Activated naive CD4-positive, alpha-beta T cell treated with anti-CD3 and anti-CD28 coated beads, Interleukin-2, amount 50 U/mL, for 24 hours (primary cell): Measurements from ENCODE around the gene MSI2.
A peak's percentile ranks its signal among the peaks of the same experiment; 100 is the strongest.

ENCODE experiments used
- H3K27ac Mint-ChIP-seq: one replicate; pipeline ENCODE4 v1.8.0; 2021; ENCODE audit warnings: mild to moderate bottlenecking, mixed read lengths
- H3K27me3 Mint-ChIP-seq: one replicate; pipeline ENCODE4 v1.8.0; 2021; ENCODE audit warnings: mixed read lengths
- H3K36me3 Mint-ChIP-seq: one replicate; pipeline ENCODE4 v1.8.0; 2021; ENCODE audit warnings: mixed read lengths
- H3K4me1 Mint-ChIP-seq: one replicate; pipeline ENCODE4 v1.8.0; 2021; ENCODE audit warnings: mixed read lengths
- H3K4me3 Mint-ChIP-seq: one replicate; pipeline ENCODE4 v1.8.0; 2021; ENCODE audit warnings: mild to moderate bottlenecking, mixed read lengths
- H3K9me3 Mint-ChIP-seq: one replicate; pipeline ENCODE4 v1.8.0; 2021; ENCODE audit warnings: mixed read lengths

The MSI2 gene

DNA sequence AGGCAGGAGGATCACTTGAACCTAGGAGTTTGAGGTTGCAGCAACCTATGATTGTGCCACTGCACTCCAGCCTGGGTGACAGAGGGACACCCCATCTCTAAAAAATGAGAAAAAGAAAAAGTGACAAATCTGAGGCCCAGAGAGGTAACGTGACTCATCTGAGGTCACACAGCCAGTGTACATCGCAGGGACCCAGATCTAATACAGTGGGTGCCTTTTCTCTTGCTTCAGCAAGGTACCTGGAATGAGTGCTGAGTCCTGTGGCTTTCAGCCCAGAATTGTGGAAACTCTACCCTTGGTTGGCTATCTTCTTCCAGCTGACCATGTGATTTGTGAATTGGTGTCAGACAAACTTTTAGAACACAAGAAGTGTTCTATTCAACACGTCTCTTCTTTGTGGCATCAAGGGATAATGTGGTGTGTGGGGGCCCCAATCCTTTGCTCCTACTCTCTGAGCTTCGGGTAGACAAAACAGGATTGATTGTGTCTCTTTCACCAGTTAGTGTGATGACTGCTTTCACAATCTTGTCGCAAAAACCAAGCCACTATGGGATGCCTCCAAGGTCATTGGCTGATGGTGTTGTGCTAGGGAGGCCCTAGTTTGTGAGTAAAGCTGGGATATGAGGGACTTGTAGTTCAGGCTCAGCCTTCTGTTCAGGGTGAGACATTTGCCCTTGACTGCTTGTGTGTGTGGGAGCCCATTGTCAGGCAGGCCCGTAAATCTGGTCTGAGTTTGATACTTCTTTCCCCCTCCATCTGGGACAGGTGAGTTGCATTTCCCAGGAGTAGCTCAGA, 71.0 kb downstream of the MSI2 start:
- H3K36me3 Mint-ChIP-seq, result peaks cover 18% of the 10 kb centered on the region
- H3K4me1 Mint-ChIP-seq, result peaks cover 30% of the 10 kb centered on the region
- H3K27me3 Mint-ChIP-seq, result no peaks in the 10 kb centered on the region
- H3K9me3 Mint-ChIP-seq, result no peaks in the 10 kb centered on the region
- H3K4me3 Mint-ChIP-seq, result no peak overlapping the region
- H3K27ac Mint-ChIP-seq, result no peak overlapping the region

- Mint-ChIP-seq H3K36me3 (peaks cover 20% of the 10 kb centered on the region), H3K27me3 (no peaks in the 10 kb centered on the region), H3K4me3 (no peak overlapping the region), H3K9me3 (no peaks in the 10 kb centered on the region), H3K4me1 (peaks cover 30% of the 10 kb centered on the region), H3K27ac (no peak overlapping the region)
Observed at GRCh38 chr17:57328109-57328882, 72.0 kb downstream of the MSI2 start.

DNA sequence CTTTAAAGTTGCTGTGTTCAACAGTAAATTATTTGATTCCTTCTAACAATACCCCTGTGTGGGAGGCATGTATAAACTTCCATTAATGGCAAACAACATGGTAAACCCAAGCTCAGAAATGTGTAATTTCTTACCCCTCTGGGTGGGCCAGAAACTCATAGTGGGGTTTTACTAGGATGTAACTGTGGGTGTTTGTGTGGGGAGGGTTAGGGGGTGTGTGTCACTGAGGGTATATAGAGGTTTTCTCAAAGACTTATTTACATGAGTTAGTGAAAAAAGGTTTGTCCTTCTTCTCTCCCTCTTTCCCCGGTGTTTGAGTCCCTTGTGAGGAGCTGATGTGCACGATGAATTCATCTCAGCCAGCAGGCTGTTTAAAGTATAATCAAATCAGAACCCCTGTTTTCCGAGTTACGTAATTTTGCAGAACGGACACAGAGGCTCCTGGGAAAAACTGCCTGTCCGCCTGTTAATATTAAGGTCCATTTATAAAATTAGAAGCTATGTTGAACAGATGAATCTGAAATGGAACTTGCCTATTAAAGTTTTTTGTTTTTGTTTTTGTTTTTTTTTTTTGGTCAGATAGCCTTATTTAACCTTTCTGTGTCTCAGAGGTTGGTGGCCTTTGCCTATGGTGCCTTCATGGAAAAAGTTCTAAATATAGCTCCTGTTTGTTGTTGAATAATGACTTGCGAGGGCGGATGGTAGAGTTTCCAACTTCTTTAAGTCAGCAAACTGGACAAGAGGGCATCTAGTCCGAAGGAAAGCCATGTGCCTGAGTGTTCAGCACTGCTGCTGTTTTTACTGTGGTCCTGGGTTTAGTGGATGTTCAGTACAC, 73.3 kb downstream of the MSI2 start:
- peaks cover 30% of the 10 kb centered on the region for H3K4me1 Mint-ChIP-seq
- H3K36me3 Mint-ChIP-seq, result peaks cover 19% of the 10 kb centered on the region

DNA sequence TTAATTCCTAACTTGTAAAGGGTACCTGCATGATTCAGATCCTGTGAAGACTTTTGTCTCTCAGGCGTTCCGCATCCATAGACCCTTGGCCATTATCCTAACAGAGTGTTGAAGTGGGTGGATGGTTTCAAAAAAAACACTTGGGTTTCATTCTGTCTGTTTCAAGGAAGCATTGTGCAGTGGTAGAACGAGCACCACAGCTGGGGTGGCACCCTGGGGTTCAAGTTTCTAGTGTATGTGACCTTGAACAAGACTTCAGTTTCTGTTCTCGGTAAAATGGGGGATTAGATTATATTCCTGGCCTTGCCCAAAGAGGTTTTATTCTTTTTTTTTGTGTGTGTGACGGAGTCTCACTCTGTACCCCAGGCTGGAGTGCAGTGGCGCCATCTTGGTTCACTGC, 74.3 kb downstream of the MSI2 start:
- Mint-ChIP-seq H3K9me3 (no peaks in the 10 kb centered on the region), H3K27me3 (no peaks in the 10 kb centered on the region), H3K4me3 (no peak overlapping the region), H3K36me3 (peaks cover 17% of the 10 kb centered on the region), H3K4me1 (peaks cover 28% of the 10 kb centered on the region), H3K27ac (no peak overlapping the region)

More for the DNA sequence above, 73.3 kb downstream of the MSI2 start:
- H3K27ac Mint-ChIP-seq, result no peak overlapping the region
- no peaks in the 10 kb centered on the region for H3K9me3 Mint-ChIP-seq
- H3K4me3 Mint-ChIP-seq, result no peak overlapping the region
- H3K27me3 Mint-ChIP-seq, result no peaks in the 10 kb centered on the region

DNA sequence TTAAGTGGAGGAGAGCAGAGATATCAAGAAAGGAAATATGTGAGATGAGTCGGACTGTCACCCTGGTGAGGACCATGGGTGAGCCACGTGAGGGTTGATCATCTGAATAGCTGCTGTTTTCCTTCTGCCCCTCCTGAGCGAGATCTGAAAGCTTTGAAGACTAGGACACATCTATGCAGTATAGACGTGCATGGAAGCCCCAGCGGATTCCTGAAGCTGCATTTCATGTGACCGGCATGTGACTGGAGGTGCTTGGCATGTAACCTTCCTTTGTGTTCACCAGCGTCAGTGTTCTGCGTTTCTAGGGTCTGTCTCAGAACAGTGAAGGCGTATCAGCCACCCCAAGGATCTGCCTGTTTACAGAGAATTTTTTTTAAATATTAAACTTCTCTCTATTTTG, 75.1 kb downstream of the MSI2 start:
- H3K27me3 Mint-ChIP-seq, result no peaks in the 10 kb centered on the region
- H3K4me1 Mint-ChIP-seq, result peaks cover 25% of the 10 kb centered on the region
- peak overlapping the region; percentile 41 for H3K27ac Mint-ChIP-seq
- H3K4me3 Mint-ChIP-seq, result no peak overlapping the region
- H3K9me3 Mint-ChIP-seq, result no peaks in the 10 kb centered on the region
- H3K36me3 Mint-ChIP-seq, result peaks cover 14% of the 10 kb centered on the region

DNA sequence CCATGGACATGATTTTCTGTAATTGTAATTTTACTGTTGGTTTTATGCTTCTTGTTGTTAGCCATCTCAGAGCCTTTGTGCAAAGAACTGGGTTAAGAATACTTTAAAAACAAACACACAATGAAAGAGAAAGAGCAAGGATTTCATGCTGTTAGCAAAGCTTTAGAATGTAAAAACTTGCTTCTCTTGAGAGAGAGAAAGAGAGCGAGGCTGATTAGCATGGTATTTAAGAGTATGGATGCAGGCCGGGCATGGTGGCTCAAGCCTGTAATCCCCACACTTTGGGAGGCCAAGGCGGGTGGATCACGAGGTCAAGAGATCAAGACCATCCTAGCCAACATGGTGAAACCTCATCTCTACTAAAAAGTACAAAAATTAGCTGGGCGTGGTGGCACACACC, 76.2 kb downstream of the MSI2 start:
- H3K36me3 Mint-ChIP-seq, result peaks cover 14% of the 10 kb centered on the region
- no peak overlapping the region for H3K4me3 Mint-ChIP-seq
- H3K9me3 Mint-ChIP-seq, result no peaks in the 10 kb centered on the region
- H3K4me1 Mint-ChIP-seq, result peaks cover 16% of the 10 kb centered on the region
- H3K27ac Mint-ChIP-seq, result no peak overlapping the region
- H3K27me3 Mint-ChIP-seq, result no peaks in the 10 kb centered on the region

DNA sequence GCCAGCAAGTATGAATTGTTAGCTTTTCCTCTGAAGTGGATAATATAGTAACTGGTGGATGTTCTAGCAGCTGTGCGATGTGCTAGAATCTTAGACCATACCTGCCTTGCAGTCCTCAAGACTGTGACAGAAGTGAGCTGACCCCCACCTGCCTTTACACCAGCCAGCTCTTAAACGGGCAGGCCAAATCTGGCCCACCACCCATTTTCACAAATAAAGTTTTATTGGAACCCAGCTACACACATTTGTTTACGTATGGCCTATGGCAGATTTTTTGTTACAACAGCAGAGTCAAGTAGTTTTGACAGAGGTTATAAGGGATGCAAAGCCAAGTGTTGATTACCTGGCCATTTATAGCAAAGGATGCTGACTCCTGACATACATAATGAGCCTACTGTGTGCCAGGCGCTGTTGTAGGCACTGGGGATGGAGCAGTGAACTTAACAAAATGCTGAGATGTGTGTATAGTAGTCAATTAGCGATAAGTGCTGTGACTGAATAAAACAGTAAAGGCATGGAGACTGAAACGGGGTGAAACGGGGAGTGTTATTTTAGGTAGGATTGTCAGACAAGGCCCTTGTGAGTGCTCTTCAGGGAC, 79.0 kb downstream of the MSI2 start:
- no peaks in the 10 kb centered on the region for H3K9me3 Mint-ChIP-seq
- H3K4me1 Mint-ChIP-seq, result peaks cover 19% of the 10 kb centered on the region
- H3K36me3 Mint-ChIP-seq, result peaks cover 13% of the 10 kb centered on the region
- H3K27me3 Mint-ChIP-seq, result no peaks in the 10 kb centered on the region
- no peak overlapping the region for H3K4me3 Mint-ChIP-seq
- no peak overlapping the region for H3K27ac Mint-ChIP-seq

DNA sequence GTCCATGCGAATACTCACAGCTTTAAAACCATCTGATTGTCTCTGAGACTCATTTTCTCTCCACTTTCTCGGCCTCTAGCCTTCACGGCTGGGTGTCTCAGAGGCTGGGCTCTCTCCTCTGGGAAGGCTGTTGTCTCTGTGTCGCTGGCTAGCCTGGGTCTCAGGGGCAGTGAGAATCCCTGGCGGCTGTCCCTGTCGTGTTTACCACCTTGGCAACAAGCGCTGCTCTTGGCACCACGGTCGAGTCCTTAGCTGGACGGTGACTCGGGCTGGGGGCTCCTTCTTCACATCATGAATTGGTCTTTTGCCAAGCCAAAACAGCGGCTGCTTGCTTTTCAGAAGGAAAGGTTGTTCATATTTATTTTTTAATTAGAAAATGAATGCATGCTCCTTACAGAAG, 81.1 kb downstream of the MSI2 start:
- H3K4me1 Mint-ChIP-seq, result peaks cover 37% of the 10 kb centered on the region
- no peak overlapping the region for H3K4me3 Mint-ChIP-seq
- no peak overlapping the region for H3K27ac Mint-ChIP-seq
- no peaks in the 10 kb centered on the region for H3K27me3 Mint-ChIP-seq
- H3K9me3 Mint-ChIP-seq, result no peaks in the 10 kb centered on the region
- H3K36me3 Mint-ChIP-seq, result peaks cover 15% of the 10 kb centered on the region

DNA sequence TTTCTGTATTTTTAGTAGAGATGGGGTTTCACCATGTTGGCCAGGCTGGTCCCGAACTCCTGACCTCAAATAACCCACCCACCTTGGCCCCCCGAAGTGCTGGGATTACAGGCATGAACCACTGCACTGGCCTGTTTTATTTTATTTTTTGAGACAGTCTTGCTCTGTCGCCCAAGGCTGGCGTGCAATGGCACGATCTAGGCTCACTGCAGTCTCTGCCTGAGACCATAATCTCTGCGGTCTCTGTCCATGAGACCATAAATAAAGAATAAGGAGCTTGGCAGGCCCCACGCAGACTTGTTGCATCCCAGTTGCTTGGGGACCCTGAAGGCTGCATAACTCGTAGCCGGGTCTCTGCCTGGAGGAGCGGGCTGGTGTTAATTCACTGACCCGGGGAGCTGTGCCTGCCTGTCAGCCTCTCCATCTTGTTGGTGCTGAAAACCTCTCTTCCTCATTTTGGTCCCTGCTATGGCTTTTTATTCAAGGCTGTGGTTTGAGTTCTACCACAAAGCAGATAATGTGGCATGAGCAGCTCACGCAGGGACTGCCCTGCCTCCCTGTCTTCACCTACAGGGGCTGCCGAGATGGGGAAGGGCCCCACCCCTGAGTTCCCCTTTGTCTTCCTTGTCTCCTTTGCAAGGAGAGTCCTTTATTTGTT, 82.1 kb downstream of the MSI2 start:
- Mint-ChIP-seq H3K4me1 (peaks cover 38% of the 10 kb centered on the region), H3K27ac (no peak overlapping the region), H3K36me3 (peaks cover 14% of the 10 kb centered on the region), H3K27me3 (no peaks in the 10 kb centered on the region), H3K9me3 (no peaks in the 10 kb centered on the region), H3K4me3 (no peak overlapping the region)

DNA sequence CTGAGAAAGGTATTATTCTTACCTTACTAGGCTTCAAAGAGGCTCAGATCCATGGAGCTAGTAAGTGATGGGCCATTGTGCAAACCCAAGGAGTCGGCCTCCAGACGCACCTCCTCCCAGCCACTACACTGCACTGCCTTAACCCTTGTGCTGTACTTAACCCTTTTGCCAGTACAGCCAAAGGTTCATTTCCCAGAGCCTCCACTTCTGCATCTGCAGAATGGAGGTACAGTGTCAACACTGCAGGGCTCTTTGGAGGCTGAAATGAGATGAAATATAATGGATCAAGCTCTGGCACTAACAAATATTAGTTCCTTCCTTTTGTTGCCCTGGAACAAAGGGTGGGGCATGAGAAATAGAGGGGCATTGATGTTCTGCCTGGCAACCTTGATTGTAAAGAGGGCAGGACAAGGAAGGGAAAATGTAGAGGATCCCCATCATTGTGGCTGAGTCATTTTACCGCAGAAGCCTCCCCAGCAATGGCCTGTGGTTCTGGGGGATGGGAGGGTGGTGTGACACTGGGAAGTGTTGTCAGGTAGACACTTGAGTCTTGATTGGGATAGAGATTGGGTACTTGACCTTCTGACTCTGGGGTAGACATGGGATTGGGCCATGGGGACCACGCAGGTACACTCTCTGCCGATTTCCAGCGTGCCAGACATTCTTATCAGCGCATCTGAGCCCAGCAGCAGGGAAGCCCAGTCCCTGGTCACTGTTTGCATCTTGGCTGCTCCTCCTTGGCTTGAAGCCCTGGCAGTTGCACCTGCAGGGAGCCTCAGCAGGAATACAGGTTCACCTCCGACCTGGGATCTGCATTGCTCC, 84.0 kb downstream of the MSI2 start:
- H3K9me3 Mint-ChIP-seq, result no peaks in the 10 kb centered on the region
- peaks cover 17% of the 10 kb centered on the region for H3K36me3 Mint-ChIP-seq
- no peak overlapping the region for H3K4me3 Mint-ChIP-seq
- no peaks in the 10 kb centered on the region for H3K27me3 Mint-ChIP-seq
- no peak overlapping the region for H3K27ac Mint-ChIP-seq
- peaks cover 34% of the 10 kb centered on the region for H3K4me1 Mint-ChIP-seq

DNA sequence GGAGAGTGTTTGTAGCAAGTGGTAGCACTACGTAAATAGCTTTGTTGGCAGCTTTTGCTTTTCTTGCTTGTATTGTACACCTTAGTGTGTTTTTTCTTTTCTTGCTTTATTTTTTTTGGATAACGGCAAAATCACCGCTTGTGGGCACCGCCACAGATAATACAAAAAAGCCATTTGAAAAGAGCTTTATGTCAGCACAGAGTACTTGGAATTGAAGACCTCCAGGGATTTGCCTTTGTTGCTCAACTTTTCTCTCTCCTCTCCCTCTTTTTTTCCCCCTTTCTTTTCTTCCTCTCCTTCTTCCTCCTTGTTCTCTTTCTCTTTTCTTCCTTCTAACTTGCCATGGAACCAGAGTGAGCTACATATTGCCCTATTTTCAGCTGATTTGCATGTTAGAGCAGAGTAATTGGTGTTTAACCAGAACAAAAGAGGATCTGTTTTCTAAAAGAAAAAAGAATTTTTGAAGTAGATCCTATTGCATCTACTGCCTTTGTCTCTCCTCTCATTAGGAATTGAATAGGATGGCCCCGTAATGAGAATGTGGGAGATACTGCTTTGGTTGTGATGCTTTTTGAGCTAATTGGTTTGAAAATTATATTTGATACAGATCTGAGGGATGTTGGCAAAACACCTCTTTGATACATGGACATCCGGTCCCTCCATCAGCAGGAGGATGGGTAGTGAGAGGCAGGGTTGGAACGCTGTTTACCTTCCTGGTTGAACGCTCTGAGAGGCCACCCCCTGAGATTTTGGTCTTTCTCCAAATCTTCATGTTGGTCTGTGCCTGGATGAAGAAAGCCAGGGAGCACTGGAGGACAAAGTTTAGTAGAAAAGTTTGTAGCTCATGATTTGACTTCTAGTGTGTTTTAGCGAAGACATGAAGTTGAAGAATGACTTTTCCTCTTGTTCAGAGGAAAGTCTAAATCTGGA, 85.6 kb downstream of the MSI2 start:
- Mint-ChIP-seq H3K27ac (peak overlapping the region; percentile 27), H3K9me3 (no peaks in the 10 kb centered on the region), H3K27me3 (no peaks in the 10 kb centered on the region), H3K4me3 (no peak overlapping the region), H3K36me3 (peaks cover 14% of the 10 kb centered on the region), H3K4me1 (peaks cover 34% of the 10 kb centered on the region)

DNA sequence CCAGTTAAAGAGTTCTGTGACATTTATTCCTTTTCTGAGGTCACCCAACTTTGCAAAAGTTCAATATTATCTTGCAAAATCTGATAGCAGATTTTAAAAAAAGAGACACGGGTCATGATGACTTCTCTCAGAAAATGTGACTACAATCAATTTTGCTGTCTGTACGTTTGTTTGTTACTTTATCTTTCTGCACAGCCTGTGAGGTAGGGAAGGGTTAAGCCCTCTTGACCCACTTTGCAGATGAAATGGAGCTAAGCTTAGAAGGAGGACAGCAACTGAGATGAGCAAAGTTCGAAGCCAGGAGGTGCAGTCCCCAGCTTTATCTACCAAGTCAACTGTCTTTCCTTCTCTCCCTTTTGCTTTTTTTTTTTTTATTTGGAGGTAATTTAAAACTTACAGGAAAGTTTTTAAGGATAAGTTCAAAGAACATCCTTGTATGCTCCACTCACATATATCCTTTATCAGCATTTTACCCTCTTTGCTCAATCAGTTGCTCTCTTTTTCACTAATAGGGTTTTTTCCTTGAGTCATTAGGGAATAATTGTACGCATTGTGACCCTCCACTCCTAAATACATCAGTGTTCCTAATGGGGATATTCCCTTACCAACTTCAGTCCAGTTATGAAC, 86.8 kb downstream of the MSI2 start:
- Mint-ChIP-seq H3K4me1 (peaks cover 37% of the 10 kb centered on the region), H3K9me3 (no peaks in the 10 kb centered on the region), H3K27me3 (no peaks in the 10 kb centered on the region), H3K27ac (no peak overlapping the region), H3K4me3 (no peak overlapping the region), H3K36me3 (peaks cover 22% of the 10 kb centered on the region)

DNA sequence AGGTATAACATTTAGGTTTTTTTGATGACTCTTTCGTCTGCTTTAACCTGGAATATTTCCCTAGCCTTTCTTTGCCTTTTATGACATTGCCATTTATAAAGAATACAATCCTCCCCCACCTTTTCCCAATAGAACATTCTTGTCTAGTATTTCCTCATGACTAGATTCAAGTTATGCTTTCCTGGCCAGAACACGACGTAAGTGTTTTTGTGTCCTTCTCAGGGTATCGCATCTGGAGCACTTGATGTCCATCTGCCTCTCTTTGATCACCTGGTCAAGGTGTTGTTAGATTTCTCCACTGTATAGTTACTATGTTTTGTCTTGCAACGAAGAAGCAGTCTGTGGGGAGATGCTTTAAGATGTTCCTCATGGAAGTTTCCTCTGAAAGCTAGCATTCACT, 87.4 kb downstream of the MSI2 start:
- no peak overlapping the region for H3K27ac Mint-ChIP-seq
- H3K4me1 Mint-ChIP-seq, result peaks cover 33% of the 10 kb centered on the region
- H3K27me3 Mint-ChIP-seq, result no peaks in the 10 kb centered on the region
- H3K9me3 Mint-ChIP-seq, result no peaks in the 10 kb centered on the region
- no peak overlapping the region for H3K4me3 Mint-ChIP-seq
- peaks cover 27% of the 10 kb centered on the region for H3K36me3 Mint-ChIP-seq
